ENCODE data around the gene EPB41.
"Not testable (repeated sequence)": the region's sequence is repeated elsewhere in the genome, so short reads cannot be mapped to it uniquely, and the experiment has no call there.

The EPB41 gene

DNA sequence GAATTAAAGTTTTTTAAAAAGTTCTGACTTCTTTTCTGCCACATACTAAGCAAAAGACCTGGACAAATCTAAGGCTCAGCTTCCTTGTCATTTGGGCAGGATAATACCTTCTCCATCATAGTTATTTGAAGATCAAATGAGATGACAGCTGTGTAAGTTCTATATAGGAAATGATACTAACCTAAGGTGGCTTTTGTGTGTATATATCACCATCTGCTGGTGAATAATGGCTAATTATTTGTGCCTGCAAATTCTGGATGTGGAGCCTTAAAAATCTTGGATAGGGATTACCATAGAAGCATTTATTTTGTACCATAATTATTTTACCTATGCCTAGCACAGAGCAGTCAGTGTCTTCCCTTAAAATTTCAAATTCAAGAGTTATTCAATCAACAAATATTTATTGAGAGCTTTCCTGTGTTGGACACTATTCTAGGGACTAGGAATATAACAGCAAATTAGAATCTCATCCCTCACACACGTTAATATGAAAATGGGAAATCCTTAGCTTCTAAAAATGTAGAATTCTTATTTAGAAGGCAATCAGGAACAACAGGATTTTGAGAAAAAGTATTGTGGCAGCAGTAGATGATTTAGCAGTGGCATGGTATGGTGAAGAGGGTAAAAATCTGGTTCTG is 119.6 kb downstream of the EPB41 start:
- H3K79me1 ChIP-seq (ENCODE audit: low read length) = no peaks in the 10 kb centered on the region
- H3K18ac ChIP-seq (ENCODE audit: low read length) = no peak overlapping the region
- no peak overlapping the region for H2BK120ac ChIP-seq (ENCODE audit: low read depth, low read length)
- DNase-seq = peak; percentile 44
- no CpG with 5 or more reads among the region's 1 CpG for WGBS (ENCODE audit: extremely low coverage, insufficient coverage, low lambda C conversion rate)
- H3K9ac ChIP-seq (ENCODE audit: low read length) = no peak overlapping the region
- no peak overlapping the region for H3K4me2 ChIP-seq (ENCODE audit: low read length)
- no peak overlapping the region for H2BK5ac ChIP-seq (ENCODE audit: low read length)
- no peaks in the 10 kb centered on the region for H3K4me1 ChIP-seq (ENCODE audit: control insufficient read depth, low read depth, low read length)
- no peaks in the 10 kb centered on the region for H3K27me3 ChIP-seq (ENCODE audit: insufficient read depth, low read length, poor library complexity)
- H2AK5ac ChIP-seq (ENCODE audit: low read length) = no peak overlapping the region
- H3K4ac ChIP-seq (ENCODE audit: low read depth, low read length) = no peak overlapping the region
- no peaks in the 10 kb centered on the region for H3K79me2 ChIP-seq (ENCODE audit: control insufficient read depth, insufficient read depth, low read length)
- no peak overlapping the region for H4K5ac ChIP-seq (ENCODE audit: low read length)
- no peak overlapping the region for H2BK15ac ChIP-seq (replicated peaks; ENCODE audit: low read depth)
- H3K27ac ChIP-seq (ENCODE audit: low read depth, low read length) = no peak overlapping the region
- H3K4me3 ChIP-seq (ENCODE audit: low read length) = no peak overlapping the region
- H3K36me3 ChIP-seq (ENCODE audit: control insufficient read depth, insufficient read depth, low read length) = no peaks in the 10 kb centered on the region
- H3K56ac ChIP-seq (ENCODE audit: low read length) = no peak overlapping the region
- H4K8ac ChIP-seq (ENCODE audit: low read depth, low read length) = no peak overlapping the region
- H3K23ac ChIP-seq (ENCODE audit: low read length) = no peak overlapping the region

- no peaks in the 10 kb centered on the region for H3K27me3 ChIP-seq (ENCODE audit: insufficient read depth, low read length, poor library complexity)
- no peak overlapping the region for H3K56ac ChIP-seq (ENCODE audit: low read length)
- no peak for DNase-seq
- no peaks in the 10 kb centered on the region for H3K79me2 ChIP-seq (ENCODE audit: control insufficient read depth, insufficient read depth, low read length)
- no peak overlapping the region for H2BK15ac ChIP-seq (replicated peaks; ENCODE audit: low read depth)
- no peak overlapping the region for H2BK120ac ChIP-seq (ENCODE audit: low read depth, low read length)
- H3K9ac ChIP-seq (ENCODE audit: low read length) = no peak overlapping the region
- H3K27ac ChIP-seq (ENCODE audit: low read depth, low read length) = no peak overlapping the region
- no CpG with 5 or more reads among the region's 6 CpGs for WGBS (ENCODE audit: extremely low coverage, insufficient coverage, low lambda C conversion rate)
- H4K8ac ChIP-seq (ENCODE audit: low read depth, low read length) = no peak overlapping the region
- no peak overlapping the region for H4K5ac ChIP-seq (ENCODE audit: low read length)
- no peak overlapping the region for H2AK5ac ChIP-seq (ENCODE audit: low read length)
- H3K4ac ChIP-seq (ENCODE audit: low read depth, low read length) = no peak overlapping the region
- no peaks in the 10 kb centered on the region for H3K79me1 ChIP-seq (ENCODE audit: low read length)
- H3K18ac ChIP-seq (ENCODE audit: low read length) = no peak overlapping the region
- H3K4me2 ChIP-seq (ENCODE audit: low read length) = no peak overlapping the region
- peak overlapping the region; percentile 30 for H3K23ac ChIP-seq (ENCODE audit: low read length)
- no peaks in the 10 kb centered on the region for H3K4me1 ChIP-seq (ENCODE audit: control insufficient read depth, low read depth, low read length)
- no peak overlapping the region for H2BK5ac ChIP-seq (ENCODE audit: low read length)
- H3K4me3 ChIP-seq (ENCODE audit: low read length) = no peak overlapping the region
- no peaks in the 10 kb centered on the region for H3K36me3 ChIP-seq (ENCODE audit: control insufficient read depth, insufficient read depth, low read length)
Measured at GRCh38 chr1:29043274-29043965, 129.1 kb downstream of the EPB41 start.

- Histone ChIP-seq H3K79me1 (ENCODE audit: low read length) (no peaks in the 10 kb centered on the region), H3K27me3 (ENCODE audit: insufficient read depth, low read length, poor library complexity) (no peaks in the 10 kb centered on the region), H2BK5ac (ENCODE audit: low read length) (no peak overlapping the region), H3K36me3 (ENCODE audit: control insufficient read depth, insufficient read depth, low read length) (no peaks in the 10 kb centered on the region), H3K23ac (ENCODE audit: low read length) (no peak overlapping the region), H3K4ac (ENCODE audit: low read depth, low read length) (no peak overlapping the region), H3K4me1 (ENCODE audit: control insufficient read depth, low read depth, low read length) (no peaks in the 10 kb centered on the region), H2BK15ac (replicated peaks; ENCODE audit: low read depth) (no peak overlapping the region), H3K79me2 (ENCODE audit: control insufficient read depth, insufficient read depth, low read length) (no peaks in the 10 kb centered on the region), H4K5ac (ENCODE audit: low read length) (no peak overlapping the region), H3K56ac (ENCODE audit: low read length) (no peak overlapping the region), H3K9ac (ENCODE audit: low read length) (no peak overlapping the region), H4K8ac (ENCODE audit: low read depth, low read length) (no peak overlapping the region), H3K27ac (ENCODE audit: low read depth, low read length) (no peak overlapping the region), H2AK5ac (ENCODE audit: low read length) (no peak overlapping the region), H2BK120ac (ENCODE audit: low read depth, low read length) (no peak overlapping the region), H3K4me3 (ENCODE audit: low read length) (no peak overlapping the region), H3K4me2 (ENCODE audit: low read length) (no peak overlapping the region), H3K18ac (ENCODE audit: low read length) (no peak overlapping the region)
- DNase-seq = peak; percentile 36
Measured at GRCh38 chr1:29044010-29044409, 129.6 kb downstream of the EPB41 start.

DNA sequence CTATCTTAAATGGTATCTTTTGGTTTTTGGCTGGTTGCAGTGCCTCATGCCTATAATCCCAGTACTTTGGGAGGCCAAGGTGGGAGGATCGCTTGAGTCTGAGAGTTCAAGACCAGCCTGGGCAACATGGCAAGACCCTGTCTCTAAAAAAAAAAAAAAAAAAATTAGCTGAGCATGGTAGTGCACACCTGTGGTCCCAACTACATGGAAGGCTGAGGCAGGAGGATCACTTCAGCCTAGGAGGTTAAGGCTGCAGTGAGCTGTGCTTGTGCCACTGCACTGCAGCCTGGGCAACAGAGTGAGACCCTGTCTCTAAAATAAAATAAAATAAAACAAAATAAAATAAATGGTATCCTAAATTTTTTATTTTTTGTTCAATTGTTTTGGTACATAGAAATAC is 131.3 kb downstream of the EPB41 start:
- WGBS (ENCODE audit: extremely low coverage, insufficient coverage, low lambda C conversion rate) = no CpG with 5 or more reads among the region's 1 CpG
- H3K4ac ChIP-seq (ENCODE audit: low read depth, low read length); H3K79me1 ChIP-seq (ENCODE audit: low read length); H3K27ac ChIP-seq (ENCODE audit: low read depth, low read length); H3K79me2 ChIP-seq (ENCODE audit: control insufficient read depth, insufficient read depth, low read length); H3K4me2 ChIP-seq (ENCODE audit: low read length); H2AK5ac ChIP-seq (ENCODE audit: low read length); H3K4me3 ChIP-seq (ENCODE audit: low read length); H3K18ac ChIP-seq (ENCODE audit: low read length); H2BK15ac ChIP-seq (replicated peaks; ENCODE audit: low read depth); H3K4me1 ChIP-seq (ENCODE audit: control insufficient read depth, low read depth, low read length); H2BK120ac ChIP-seq (ENCODE audit: low read depth, low read length); H3K36me3 ChIP-seq (ENCODE audit: control insufficient read depth, insufficient read depth, low read length); H2BK5ac ChIP-seq (ENCODE audit: low read length); H4K8ac ChIP-seq (ENCODE audit: low read depth, low read length); DNase-seq; H3K27me3 ChIP-seq (ENCODE audit: insufficient read depth, low read length, poor library complexity); H3K23ac ChIP-seq (ENCODE audit: low read length); H3K56ac ChIP-seq (ENCODE audit: low read length); H3K9ac ChIP-seq (ENCODE audit: low read length); H4K5ac ChIP-seq (ENCODE audit: low read length): not testable (repeated sequence)

GRCh38 chr1:29047142-29047541 is 132.8 kb downstream of the EPB41 start:
- no peak overlapping the region for H3K4me2 ChIP-seq (ENCODE audit: low read length)
- H2AK5ac ChIP-seq (ENCODE audit: low read length) = no peak overlapping the region
- H3K36me3 ChIP-seq (ENCODE audit: control insufficient read depth, insufficient read depth, low read length) = no peaks in the 10 kb centered on the region
- no peak overlapping the region for H2BK5ac ChIP-seq (ENCODE audit: low read length)
- H3K56ac ChIP-seq (ENCODE audit: low read length) = no peak overlapping the region
- no CpG with 5 or more reads among the region's 5 CpGs for WGBS (ENCODE audit: extremely low coverage, insufficient coverage, low lambda C conversion rate)
- H3K9ac ChIP-seq (ENCODE audit: low read length) = no peak overlapping the region
- no peak overlapping the region for H2BK120ac ChIP-seq (ENCODE audit: low read depth, low read length)
- no peaks in the 10 kb centered on the region for H3K27me3 ChIP-seq (ENCODE audit: insufficient read depth, low read length, poor library complexity)
- H3K27ac ChIP-seq (ENCODE audit: low read depth, low read length) = no peak overlapping the region
- H3K4me3 ChIP-seq (ENCODE audit: low read length) = no peak overlapping the region
- no peaks in the 10 kb centered on the region for H3K79me1 ChIP-seq (ENCODE audit: low read length)
- H3K23ac ChIP-seq (ENCODE audit: low read length) = no peak overlapping the region
- no peak for DNase-seq
- no peak overlapping the region for H4K8ac ChIP-seq (ENCODE audit: low read depth, low read length)
- H3K79me2 ChIP-seq (ENCODE audit: control insufficient read depth, insufficient read depth, low read length) = no peaks in the 10 kb centered on the region
- H4K5ac ChIP-seq (ENCODE audit: low read length) = no peak overlapping the region
- no peak overlapping the region for H3K4ac ChIP-seq (ENCODE audit: low read depth, low read length)
- H2BK15ac ChIP-seq (replicated peaks; ENCODE audit: low read depth) = no peak overlapping the region
- H3K18ac ChIP-seq (ENCODE audit: low read length) = no peak overlapping the region
- no peaks in the 10 kb centered on the region for H3K4me1 ChIP-seq (ENCODE audit: control insufficient read depth, low read depth, low read length)

DNA sequence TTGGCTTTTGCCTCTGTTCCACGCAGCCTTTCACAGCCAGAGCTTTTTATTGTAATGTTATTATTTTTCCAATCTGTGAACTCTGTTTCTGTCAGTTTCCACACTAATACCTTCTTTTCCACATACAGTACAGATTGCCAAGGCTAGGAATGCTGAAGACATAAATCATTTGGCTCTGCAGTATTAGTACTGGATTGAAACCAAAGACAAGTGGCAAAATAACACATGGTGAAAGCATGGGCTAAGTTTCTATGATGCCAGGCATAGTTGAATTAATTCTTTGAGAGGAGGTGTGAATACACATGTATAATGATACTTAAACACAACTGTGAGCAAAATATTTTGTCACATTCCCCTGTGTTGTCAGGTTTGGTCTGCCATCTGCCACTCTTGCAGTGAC is 135.8 kb downstream of the EPB41 start:
- Histone ChIP-seq H3K27ac (ENCODE audit: low read depth, low read length) (no peak overlapping the region), H4K5ac (ENCODE audit: low read length) (no peak overlapping the region), H3K9ac (ENCODE audit: low read length) (no peak overlapping the region), H2BK15ac (replicated peaks; ENCODE audit: low read depth) (no peak overlapping the region), H3K4me2 (ENCODE audit: low read length) (no peak overlapping the region), H3K27me3 (ENCODE audit: insufficient read depth, low read length, poor library complexity) (no peaks in the 10 kb centered on the region), H3K79me1 (ENCODE audit: low read length) (no peaks in the 10 kb centered on the region), H3K4me1 (ENCODE audit: control insufficient read depth, low read depth, low read length) (no peaks in the 10 kb centered on the region), H3K56ac (ENCODE audit: low read length) (no peak overlapping the region), H3K18ac (ENCODE audit: low read length) (no peak overlapping the region), H3K23ac (ENCODE audit: low read length) (no peak overlapping the region), H3K79me2 (ENCODE audit: control insufficient read depth, insufficient read depth, low read length) (no peaks in the 10 kb centered on the region), H2AK5ac (ENCODE audit: low read length) (no peak overlapping the region), H3K36me3 (ENCODE audit: control insufficient read depth, insufficient read depth, low read length) (no peaks in the 10 kb centered on the region), H3K4me3 (ENCODE audit: low read length) (no peak overlapping the region), H2BK120ac (ENCODE audit: low read depth, low read length) (no peak overlapping the region), H4K8ac (ENCODE audit: low read depth, low read length) (no peak overlapping the region), H2BK5ac (ENCODE audit: low read length) (no peak overlapping the region), H3K4ac (ENCODE audit: low read depth, low read length) (no peak overlapping the region)
- no peak for DNase-seq
- no CpG with 5 or more reads among the region's 1 CpG for WGBS (ENCODE audit: extremely low coverage, insufficient coverage, low lambda C conversion rate)
